GM04503 (cell line): ENCODE measurements around the gene CLASP1.
A peak's percentile ranks its signal among the peaks of the same experiment; 100 is the strongest.

ENCODE experiments used
- DNase-seq: peaks from one replicate; pipeline ENCODE4 v3.0.0-alpha.2; 2012; ENCODE audit warnings: low read depth

The CLASP1 gene

DNA sequence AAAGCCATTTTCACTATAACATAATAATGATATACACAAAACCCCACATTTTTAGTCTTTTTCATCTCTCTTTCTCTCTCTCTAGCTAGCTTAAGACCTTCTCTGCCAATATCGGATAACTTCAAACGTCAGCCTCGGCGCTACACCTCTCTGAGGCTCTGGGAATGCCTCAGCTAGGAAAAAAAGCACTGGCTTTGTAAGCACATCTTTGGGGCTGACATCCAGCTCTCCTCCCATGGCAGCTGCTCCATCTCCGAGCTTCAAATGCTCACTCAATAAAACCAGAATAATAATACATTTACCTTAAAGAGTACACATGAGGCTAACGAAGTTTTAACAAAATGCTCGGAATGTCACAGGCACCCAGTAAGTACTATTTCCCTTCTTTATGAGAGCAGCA, 107.8 kb downstream of the CLASP1 start:
- no peak for DNase-seq

DNA sequence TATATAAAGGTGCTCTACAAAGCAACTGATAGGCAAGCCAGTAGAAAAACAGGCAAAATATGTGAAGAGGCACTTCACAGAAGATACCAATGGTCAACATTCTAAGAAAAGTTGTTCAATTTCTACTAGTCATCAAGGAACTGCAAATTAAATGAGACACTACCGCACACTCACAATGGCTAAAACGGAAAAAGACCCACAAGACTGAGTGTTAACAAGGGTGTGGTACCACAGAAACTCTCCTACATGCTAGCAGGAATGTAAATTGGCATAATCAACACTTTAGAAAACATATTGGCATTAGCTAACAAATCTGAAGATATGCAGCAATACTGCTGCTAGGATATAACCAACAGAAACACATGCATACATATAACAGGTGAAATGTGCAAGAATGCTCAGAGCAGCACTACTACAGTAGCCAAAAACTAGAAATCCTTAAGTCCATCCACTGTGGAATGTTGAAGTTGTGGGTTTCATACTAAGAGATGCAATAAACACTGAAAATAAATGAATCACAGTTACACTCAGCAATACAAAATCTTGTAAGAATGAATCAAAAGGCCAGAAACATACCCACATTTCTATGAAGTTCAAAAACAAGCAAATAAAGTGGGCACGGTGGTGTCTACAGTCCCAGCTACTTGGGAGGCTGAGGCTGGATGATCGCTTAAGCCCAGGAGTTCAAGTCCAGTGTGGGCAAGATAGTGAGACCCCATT, 109.4 kb downstream of the CLASP1 start:
- no peak for DNase-seq

DNA sequence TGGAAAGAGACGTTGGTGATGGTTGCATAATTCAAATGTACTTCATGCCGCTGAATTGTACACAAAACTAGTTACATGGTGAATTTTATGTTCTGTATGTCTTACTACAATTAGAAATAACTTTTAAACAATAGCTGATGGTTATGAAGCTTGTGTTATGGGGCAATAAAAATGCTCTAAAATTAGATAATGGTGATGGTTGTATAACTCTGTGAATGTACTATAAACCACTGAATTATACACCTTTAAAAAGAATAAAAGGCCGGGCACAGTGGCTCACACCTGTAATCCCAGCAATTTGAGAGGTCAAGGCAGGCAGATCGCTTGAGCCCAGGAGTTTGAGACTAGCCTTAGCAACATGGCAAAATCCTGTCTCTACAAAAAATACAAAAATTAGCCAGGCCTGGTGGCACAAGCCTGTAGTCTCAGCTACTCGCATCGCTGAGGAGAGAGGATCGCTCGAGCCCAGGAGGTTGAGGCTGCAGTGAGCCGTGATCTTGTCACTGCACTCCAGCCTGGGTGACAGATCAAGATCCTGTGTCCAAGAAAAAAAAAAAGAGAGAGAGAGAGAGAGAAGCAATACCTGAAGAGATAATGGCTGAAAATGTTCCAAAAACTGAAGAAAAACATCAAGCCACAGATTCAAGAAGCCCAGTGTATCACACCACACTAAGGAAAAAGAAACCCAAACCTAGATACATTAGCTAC, 112.3 kb downstream of the CLASP1 start:
- DNase-seq, result no peak

DNA sequence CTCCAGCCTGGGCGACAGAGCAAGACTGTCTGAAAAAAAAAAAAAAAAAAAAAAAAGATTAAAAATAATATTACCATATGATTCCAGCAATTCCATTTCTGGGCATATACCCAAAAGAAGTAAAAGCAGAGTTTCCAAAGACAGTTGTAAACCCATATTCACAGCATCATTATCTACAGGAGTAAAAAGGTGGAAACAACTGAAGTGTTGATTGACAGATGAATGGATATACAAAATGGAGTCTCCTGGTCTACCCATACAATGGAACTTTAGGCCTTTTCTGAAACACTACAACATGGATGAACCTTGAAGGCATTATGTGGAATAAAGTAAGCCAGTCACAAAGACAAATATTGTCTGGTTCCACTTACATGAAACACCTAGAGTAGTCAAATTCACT, 112.9 kb downstream of the CLASP1 start:
- DNase-seq, result no peak

DNA sequence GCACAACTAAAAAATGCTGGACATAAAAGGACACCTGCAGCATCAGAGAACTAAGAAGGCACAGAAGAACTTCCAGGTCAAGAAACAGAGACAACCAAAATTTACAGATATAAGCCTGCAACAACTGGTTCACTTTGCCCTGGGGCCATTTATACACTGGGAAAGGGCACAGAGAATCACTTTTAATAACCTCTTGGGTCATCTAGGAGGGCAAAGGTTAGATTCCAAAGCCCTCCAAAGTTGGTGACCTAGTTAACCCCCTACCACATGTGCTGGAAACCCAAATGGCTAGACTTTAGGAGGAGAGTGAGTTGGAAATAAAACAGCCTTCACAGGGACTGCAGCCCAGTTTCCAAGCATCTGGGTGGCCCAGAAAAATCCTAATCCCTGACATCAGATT, 115.3 kb downstream of the CLASP1 start:
- no peak for DNase-seq

DNA sequence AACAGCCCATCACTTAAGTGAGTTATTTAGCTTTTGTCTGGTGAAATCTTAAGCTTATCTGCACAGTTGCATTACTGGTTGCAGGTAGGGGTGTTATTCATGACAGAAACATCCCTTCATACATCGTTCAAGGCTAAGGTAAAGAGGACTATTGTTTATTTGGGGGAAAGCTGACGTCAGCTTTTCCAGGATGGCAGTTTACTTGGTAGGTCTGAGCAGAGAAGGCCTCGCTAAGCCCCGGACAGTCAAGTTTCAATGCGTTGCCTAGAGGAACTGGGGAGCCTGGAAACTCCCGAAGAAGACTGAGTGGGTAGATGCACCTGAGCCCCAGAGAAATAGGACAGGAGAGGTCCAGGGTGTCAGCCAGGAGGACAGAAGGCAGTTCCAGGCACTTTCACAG, 116.4 kb downstream of the CLASP1 start:
- DNase-seq, result no peak

DNA sequence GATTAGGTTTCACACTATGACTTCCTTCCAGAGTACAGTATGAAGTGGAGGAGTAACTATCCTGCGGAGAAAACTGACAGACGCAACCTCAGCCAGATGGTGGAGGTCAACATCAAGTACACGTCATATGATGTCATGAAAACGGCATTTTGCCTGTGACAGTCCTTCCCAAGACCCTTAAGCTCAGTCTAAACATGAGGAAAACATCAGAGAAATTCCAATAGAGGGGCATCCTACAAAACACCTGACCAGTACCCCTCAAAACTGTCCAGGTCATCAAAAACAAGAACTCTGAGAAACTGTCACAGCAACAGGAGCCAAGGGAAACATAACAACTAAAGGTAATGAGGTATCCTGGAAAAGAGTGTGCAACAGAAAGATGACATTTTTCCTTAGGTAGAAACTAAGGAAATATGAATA, 116.9 kb downstream of the CLASP1 start:
- no peak for DNase-seq

DNA sequence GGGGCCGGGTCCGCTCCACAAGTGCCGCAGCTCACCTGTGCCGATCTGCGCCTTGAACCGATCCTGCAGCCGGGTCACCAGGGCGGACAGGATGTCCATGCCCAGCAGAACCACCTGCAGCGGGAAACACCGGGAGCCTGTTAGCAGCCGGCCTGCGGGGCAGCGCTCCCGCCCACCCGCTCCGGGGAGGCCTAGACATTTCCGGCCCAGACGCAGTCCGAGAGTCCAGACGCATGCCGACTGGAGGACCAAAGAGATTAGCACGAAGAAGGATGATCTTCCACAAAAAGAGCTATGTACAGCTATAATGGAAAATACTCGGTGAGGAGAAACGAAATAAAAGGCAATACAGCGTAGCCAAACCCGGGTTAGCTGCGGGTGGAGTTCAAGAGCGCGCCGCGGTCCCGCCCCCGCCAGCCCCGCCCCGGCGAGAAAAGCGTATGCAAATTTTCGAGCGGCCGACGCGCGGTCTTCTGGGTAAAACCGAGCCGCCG, 119.0 kb downstream of the CLASP1 start:
- DNase-seq, result peak; percentile 29

DNA sequence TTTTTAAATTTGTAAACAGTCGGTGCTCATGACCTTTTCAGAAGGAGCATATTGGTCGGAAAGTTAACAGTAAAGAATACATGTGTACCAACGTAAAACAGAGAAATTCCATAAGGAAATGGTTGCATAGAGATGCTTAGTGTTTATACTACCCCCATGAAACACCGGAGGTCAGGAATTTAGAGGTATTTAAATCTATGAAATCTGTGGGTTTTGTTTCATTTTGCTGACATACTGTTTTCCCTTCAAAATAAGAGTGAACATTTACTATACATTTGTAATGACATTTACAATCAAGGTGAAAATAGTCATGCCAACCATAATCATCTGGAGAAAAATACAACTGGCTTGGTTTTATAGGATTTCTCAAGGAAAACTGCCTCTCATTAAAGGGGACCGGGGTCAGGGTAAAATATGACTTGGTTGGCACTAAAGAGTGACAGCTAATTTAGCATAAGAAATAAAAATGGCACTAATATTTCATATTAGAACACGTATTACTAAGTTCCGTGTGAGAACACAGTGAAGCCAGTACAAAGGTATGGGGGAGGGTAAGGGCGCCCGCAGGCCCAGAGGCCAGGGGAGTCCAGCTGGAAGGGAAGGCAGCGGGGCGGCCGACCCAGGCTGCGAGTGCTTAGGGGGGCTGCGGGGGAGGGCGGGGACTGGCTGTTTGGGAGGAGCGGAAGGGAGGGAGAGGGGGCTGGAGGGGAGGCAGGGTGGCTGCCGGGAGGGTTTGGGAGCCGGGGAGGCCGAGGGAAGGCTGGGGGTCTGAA, 119.6 kb downstream of the CLASP1 start:
- DNase-seq, result no peak

DNA sequence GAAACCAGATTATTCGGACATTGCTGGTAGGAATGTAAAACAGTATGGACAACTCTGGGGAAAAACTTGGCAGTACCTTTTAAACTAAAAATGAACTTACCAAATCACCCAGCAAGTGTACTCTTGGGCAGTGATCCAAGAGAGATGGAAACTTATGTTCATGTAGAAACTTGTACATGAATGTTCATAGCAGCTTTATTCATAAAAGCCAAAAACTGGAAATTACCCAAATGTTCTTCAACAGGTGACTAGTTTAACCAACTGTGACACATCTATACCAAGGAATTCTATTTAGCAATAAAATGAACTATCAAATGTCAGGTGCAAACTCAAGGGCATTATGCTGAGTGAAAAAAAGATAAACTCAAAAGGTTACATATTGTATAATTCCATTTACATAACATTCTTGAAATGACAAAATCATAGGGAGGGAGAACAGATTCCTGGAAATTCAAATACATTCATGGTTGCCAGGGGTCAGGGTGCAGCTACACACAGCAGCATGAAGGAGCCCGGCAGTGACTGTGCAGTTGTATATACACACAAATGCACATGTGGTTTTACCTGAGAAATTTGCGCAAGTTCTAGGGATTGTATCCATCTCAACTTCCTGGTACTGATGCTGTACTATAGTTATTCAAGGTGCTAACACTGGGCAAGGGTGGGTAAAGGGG, 122.1 kb downstream of the CLASP1 start:
- no peak for DNase-seq

DNA sequence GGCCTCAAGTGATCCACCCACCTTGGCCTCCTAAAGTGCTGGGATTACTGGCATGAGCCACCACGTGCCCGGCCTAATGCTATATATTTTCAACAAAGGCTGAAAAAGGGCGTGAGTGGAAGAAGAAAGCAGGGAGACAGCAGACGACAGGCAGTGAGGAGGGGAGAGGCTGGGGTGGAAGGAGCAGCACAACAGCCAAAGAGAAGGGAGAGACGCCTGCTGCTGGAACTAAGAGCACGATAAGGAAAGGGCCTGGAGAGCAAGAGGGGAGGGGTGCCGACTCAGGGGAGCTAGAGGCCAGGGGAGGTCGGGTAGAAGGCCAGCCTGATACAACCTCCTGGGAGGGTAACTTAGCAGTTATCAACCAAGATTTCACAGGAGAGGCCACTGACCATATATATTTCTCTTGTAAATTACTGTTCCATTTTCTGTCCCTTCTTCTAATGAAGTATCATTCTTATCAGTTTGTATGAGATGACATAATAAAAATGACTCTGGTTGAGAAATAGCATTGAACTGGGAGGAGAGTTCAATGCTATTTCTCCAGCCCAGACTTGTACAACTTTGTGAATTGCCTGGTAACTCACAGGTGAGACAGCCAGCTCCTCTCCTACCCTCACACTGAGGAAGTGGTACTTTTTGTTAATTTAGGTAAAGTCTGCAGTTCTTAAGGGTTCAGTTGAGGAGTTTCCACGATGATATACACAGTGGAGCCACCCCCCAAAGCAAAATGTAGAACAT, 124.4 kb downstream of the CLASP1 start:
- DNase-seq, result no peak

DNA sequence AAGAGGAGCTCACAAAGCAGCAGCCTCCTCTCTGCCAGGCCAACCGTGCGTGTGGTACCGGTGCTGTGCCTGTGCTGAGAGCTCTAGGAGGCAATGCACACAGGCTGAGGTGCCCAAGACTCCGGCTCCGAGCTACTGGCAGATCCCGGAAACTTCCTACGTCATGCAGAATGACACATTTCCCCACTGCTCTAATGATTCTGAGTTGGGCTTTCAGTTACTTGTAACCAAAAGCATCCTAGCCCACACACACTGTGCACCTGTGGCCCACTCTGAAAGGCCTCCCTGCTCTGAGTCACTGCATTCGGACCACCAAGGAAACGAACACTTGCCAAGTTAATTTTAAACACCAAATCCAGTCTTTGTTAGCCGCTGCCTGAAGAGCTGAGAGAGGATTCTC, 127.9 kb downstream of the CLASP1 start:
- no peak for DNase-seq

DNA sequence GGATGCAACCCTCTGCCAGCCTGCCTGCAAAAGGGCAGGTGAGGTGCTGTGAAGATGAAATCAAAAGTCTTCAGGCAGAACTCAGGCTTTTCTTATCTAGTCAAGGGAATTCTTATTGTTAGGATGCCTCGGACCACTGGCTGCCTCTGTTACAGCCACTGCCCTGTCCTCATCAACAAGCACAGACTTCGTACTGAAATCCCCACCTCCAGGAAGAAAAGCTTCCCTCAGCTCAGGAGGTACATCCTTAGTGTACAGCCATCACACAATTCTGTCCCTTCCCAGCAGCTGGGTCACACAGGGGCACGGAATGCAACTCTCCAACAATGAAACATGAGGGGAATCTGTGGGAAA, 128.6 kb downstream of the CLASP1 start:
- no peak for DNase-seq

DNA sequence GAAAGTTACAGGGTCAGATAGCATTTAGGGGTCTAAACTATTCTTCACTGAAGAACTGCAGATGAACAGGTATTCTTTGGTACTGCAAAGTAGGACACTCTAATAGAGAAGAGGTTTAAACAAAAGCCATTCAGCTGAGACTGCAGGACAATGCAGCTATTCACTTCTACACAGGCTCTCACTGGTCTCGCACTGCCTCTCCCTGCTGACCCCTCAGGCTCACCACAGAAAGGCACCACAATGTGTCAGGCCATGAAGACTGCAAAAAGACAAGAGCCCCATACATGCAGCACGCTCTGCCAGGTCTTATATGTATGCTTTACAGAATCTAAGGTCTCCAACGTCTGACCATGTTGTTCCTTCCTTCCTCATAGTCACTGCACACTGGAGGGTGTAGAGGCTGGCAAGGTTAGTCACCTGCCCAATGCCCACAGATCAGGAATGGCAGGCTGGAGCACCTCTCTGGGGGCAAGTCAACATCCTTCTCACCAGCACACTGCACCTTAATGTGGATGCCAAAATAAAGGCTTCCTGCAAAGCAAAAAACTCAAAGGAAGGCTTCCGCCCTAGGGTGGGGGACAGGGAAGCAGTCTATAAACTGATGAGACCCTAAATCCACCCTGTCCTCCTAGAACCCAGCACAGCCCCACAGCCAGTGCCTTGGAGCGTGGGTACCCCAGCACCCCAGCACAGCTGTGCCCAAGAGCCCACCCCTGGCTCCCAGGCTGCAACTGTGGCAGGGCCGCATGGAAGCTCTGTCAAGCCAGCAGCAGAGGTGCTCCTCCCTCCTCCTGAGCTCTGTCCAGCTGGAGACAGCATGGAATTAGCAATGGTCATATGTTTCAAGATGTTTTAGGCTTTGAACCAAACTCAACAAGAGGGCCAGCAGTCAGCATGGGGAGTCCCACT, 129.3 kb downstream of the CLASP1 start:
- DNase-seq, result no peak

DNA sequence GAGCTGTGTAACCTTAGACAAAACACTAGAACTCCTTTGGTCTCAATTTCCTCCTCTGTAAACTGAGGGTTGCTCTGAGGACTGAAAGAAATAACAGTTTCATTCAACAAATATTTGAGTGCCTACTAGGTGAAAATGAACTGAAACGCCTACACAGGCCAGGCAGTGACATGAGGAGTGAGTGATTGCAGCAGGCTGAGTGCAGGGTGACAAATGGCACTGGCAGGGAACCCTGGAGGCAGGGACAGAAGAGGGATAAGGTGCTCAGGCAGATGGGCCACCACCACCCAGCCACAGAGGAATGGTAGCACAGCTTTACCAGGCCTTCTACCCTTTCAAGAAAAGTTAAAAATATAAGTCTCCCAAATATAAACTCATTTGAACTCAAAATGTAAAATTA, 130.1 kb downstream of the CLASP1 start:
- DNase-seq, result no peak

DNA sequence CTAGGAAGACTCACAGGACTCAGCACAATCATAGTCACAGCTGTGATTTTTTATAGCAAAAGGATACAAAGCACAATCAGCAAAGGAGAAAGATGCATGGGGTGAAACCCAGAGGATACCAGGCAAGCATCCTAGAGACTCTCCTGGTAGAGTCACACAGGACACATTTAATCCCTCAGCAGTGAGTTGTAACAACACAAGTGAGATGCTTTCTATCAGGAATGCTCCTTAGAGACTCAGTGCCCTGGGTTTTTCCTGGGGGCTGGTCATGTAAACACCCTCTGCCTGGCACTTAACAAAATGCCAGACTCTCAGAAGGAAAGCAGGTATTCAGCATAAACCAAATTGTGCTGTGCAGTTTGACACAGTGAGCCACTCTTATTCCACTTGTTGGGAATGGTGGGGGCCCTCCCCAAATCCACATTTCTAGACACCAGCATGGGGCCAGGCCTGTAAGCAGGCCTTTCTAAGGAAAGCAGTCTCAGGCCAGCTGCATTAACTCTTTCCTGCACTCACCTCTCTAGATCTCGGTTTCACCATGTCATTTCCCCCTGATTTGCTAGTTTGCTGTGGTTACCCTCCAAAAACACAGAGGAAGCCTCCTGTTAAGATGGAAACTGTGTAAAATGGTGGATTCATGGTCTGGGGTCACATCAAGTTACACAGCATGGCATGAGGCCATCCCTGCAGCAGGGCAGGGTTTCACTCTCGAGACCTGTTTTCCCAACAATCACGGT, 135.5 kb downstream of the CLASP1 start:
- no peak for DNase-seq

DNA sequence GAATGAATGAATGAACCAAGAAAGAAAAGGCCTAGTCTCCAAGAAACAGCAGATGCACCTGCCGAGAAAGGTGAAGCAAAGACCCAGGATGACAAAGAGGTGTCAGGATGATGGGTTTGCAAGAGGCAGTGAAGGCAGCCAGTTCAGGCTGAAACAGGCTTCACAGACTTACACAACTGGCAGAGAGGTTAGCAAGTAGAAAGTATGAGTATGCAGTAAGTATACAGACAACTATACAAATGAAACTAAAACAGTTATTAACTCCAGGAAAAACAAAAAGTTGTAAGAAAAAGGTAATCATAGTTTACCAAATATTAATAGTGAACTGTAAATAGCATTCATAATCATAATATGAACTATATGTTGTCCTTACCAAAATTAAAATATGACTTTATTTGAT, 138.4 kb downstream of the CLASP1 start:
- DNase-seq, result no peak

DNA sequence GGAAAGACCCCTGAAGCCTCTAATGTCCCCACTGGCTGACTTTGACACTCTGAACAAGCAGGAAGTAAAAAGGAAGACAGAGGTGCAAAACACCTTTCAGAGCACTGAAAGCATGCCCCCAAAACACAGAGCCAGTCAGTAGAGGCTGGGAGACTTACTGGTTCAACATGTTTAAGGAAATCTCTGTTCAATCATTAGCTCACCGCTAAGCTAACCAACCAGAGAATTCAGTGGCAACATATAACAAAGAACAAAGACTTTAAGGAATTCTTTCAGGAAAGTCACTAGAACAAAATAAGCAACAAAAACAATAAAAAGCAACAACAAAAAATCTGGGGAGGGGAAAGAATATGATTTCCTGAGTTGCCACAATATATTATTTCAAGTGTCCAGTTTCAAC, 142.6 kb downstream of the CLASP1 start:
- DNase-seq, result no peak

DNA sequence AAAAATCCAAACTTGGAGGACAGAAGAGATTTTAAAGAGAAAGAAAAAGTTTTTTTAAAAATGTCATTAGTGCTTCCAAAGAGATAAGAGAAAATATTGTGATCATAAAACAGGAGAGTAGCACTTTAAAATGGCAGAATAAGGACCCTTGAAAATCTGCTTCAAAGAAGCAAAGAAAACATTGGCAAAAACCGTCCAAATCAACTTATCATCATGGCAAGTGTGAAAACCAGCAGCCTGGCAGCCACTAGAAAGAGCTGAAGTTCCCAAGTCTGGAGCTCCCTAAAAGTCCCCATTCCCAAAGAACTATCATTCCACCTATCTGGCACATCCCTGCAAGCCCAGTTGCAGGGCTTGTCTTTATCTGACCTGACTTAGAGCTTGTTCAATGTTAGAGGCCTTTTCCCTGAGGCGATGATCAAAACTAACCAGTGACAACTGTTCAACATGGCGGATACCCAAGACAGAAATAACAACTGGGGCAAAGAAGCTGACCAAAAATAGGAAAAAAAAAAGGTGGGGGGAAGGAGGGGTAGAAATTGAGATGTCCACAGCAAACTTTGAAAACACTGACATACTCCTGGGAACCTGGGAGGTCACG, 143.2 kb downstream of the CLASP1 start:
- DNase-seq, result no peak

DNA sequence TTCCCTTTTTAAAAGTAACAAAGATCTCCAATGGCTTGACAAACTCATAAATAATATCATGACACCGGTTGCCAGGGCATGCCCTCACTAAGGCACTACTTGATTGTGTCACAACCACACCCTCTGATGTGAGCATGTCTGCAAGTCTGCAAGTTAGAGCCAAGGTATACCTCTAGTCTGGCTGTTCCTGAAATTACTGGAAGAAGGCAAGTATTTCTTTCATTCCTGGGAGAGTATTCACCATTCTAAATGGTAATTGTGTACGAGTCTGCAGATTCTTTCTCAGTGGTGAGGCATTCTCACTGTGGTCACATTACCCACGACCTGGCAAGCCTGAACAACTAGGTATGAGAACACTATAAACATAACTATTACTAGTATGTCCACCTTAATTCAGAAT, 144.3 kb downstream of the CLASP1 start:
- DNase-seq, result peak; percentile 85
